CD1c-positive myeloid dendritic cell (primary cell): ENCODE measurements around the gene SEMA3E.
"Not testable (repeated sequence)": the region's sequence is repeated elsewhere in the genome, so short reads cannot be mapped to it uniquely, and the experiment has no call there.

Experiments used
- DNase-seq: peaks from one replicate; pipeline ENCODE4 v3.0.0-alpha.2; 2016; ENCODE audit errors: extremely low spot score

Gene SEMA3E

DNA sequence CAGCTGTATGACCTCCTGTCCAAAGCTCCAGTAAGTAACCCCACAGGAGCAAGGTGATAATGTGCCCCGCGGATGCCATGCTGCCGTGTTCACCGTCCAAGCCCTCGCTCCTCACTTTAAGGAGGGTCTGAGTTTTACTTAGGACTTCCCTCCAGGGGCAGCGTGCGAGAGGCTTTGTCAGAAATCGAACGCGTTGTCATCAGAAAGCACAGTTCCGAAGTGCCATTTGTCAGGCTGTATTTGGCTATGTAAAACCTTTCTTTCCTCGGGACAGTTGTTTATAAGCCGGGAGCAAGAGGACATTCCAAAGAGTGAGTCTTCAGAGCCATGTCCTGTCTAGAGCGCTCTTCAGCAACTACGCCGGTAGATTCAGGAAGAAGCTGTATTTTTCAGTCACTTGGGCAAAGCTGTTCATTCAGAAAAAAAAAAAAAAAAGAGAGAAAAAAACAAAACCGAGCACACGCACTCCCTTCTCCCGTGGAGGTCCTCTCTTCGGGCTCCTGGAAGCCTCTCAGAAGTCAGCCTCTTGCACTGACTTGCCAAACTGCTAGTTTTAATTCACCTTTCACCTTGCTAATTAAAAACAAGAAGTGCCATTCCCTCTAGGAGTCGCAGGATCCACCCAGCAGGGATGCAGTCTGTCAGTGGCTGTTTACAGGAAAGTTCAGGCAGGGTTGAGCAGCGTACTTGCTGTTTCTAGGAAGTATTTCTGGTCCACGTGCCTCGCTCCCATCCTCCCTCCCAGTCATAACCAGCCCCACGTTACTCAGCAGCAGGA lies at the start of gene SEMA3E:
Gene SEMA3E, minus strand, starts transcription at position 676 of the 778 bp plus-strand sequence.
- no peak for DNase-seq

DNA sequence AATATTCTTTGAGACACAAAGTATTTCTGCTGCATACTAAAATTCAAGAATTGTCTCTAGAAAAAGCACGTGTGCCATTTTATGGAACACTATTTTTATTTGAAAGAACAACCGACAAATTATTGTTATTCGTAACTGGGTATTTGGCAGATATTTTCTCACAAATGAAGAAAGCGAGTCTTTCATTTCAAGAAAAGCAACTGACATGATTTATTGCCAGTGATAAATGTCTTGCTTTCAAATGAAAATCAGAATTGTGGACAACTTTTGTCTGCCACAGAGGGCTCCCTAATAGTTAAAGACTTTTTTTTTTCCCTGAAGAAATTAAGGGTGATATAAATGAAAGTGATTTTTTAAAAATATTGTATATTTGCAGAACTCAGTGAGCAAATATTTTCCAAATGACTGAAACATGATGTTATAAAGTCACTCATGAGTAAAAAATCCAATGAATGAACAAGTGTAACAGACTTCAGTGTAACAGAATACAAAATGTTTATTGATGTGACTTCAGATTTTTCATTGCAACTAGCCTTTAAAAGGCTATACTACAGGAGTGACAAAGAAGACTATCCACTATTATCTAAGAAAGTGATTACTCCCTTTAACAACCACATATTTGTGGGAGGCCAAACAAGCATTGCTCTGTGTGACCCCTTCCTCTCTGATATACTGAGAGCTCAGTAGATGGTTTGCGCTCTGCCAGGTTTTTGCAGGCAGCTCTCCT lies 49.0 kb upstream of the SEMA3E start:
- DNase-seq: no peak

DNA sequence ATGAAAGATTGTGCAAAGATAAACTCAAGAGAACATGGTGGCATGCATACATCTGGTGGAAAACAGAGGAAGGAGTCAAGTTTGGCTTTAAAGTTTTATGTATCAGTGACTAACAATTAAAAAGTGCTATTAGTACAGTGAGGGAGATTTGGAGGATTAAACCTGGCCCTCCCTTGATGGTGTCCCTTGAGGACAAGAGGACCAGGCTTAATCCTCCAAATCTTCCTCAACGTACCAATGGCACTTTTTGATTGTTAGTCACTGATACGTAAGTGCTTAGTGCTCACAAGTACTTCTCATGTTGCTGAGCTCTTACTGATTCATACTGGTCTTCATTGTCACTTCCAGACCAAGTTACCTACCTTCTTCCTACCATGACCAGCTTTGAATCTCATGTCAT lies 47.2 kb upstream of the SEMA3E start:
- DNase-seq: no peak

DNA sequence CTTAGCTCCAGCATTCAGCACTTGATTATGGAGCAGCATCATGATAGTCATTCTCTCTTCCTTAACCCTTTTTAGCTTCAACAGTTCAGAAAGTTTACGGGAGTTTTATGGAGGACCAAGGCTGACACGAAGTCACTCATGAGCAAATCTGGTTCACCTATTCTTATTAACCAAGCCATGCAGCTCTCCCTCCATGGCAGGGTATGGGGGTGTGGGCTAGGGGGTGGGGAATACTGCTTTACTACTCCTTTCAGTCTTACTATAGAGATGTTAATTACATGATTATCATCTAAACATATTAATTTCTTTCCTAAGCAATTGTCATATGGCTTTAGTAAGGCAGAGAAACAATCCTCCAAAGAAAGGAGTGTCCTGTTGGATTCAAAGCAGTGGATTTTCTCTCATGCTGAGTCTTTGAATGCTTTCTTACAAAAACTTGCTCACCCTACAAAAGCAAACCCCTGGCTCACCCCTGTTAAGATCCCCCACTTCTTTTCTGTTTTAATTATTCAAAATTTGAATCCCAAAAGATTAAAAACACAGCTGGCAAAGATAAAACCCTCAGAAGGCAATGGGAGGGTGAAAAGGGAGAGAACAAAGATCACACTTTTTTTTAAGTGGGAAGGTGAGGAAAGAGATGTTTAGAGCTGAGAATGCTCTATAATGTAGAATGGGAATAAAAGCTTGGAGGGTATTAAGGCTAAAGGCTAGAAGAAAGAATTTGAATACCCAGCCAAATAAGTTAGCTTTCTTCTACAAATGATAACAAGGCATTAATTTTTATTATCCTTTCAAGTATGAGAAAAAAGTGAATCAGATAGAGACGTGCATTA lies 46.4 kb upstream of the SEMA3E start:
- DNase-seq: no peak

DNA sequence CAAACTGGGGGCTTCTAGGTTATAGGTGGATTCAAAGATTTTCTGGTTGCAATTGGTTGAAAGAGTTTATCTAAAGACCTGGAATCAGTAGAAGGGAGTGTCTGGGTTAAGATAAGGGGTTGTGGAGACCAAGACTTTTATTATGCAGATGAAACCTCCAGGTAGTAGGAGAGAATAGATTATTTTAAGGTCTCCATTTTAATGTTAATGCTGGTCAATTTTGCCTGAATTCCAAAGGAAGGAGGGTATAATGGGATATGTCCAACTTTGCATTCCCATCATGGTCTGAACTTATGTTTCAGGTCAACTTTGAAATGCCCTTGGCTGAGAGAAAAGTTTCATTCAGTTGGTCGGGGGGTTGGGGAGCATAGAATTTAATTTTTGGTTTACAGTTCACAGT lies 44.3 kb upstream of the SEMA3E start:
- DNase-seq: no peak

DNA sequence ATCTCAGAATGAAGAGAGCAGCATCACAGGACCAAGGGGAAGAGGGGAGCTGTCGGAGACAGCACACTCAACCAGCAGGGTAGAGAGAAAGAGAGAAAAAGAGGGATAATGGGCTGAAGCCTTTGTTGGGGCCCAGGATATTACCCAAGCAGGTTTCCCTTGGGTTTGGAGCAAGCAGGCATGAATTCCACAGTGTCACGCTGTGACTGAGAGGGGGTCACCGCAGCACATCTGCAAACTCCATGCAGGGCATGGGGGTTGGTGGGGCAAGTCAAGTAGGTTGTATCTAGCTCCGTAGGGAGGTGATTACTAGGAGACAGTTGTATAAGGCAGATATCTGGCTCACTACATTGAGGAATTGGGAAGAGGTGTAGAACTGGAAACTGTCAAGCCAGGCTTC lies 42.2 kb upstream of the SEMA3E start:
- DNase-seq: no peak

DNA sequence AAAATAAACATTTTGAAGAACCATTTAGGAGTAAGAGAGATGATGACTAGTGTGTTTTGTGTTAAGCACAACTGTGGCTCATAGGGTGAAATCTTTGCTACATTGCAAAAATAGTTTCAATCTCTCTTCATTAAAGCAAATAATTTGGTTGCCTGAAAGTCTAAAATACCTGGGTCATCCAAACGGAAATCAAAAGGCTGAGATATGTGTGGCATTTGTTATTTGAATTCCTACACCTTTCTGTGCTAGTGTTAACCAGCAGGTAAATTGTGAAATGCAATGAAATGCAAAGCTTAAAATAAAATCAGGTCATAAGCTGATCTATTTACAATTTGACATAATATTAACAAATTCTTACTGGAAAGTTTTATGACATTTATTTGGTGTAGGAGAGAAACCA lies 40.9 kb upstream of the SEMA3E start:
- DNase-seq: no peak

DNA sequence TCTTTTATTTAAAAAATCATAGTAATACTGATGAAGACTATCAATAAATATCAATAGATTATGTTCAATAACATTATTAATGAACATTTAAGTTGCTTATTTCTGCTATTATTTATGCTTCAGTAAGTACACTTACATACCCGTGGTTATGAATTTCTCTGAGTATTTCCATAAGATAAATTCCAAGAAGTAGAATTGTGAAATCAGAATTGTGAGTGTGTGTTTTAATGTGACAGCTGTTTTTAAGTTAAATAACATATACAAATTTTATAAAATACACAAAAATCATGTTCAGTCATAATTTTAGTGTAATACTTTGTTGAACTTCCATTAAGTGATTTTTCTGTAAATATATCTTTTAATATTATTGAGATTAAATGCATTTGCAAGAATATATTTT lies 37.5 kb upstream of the SEMA3E start:
- DNase-seq: no peak

DNA sequence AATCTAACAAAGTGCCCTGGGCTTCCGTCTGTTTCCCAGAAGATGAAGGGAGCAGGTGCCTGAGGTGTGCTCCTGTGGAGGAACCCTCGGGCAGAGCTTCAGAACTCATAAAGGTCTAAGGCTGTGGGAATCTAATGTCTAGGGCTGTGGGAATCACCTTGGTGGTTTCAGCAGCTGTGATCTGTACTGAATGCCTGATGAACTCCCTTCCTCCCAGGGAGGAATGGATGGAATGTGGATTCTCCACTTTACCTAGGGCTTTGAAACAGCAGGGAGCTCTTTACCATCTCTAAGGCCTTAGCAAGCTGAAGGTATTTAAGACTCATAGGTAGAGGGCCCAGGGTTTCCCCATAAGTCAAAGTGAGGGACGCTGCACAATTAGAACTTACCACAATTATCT lies 36.0 kb upstream of the SEMA3E start:
- DNase-seq: no peak

DNA sequence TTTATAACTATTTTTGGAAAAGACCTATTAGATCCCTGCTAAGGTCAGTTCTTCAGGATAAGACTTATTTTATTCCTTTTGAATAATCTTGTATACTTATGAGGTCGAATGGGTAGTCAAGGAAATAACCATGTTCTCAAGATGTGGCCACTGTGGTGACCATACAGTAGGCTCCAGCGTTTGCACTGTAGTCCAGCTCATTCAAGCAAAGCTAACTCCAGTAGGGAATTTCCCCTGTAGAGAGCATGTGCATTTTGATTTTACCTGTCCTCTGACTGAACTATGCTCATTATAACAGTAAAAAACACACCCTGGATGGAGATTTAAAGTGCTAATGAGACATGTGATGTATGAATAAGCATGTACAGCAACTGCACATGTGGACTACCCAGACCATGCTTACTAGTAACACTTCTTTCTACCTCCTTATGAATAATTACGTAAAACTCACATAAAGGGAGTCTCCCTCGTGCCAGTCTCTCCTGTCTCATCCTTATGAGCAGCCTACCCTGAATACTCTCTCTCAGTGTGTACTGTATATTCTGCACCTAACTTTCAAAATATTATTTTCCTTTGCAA lies 32.4 kb upstream of the SEMA3E start:
- no peak for DNase-seq

DNA sequence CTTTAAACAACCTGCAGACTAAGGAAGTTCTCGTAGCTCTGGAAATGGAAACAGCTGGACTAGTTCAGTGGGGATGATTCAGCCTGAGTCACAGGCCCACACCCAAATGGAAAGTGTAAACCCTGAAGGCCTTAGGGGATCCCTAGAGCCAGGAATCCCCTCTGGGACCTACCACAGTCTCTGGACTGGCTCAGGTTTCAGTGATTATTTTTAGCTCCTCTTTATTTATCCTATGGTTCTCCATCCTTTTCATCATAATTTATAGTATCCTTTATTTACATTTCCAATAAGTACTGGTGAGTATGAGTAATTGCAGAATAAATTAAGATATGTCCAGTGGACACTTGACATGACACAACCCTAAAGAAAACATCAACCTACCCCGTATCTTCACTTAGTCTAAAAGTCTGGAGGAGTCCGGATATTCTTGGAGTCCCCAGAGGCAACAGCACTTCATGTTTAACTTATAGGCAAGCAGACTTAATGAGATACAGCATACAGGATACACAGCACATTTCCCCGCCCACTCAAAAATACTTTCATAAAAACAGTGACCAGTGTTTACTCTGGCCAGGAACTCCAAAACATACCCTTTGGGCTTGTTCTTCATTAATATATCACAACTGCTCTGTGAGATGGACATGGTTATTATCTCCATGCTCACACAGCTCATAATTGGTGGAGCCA lies 28.4 kb upstream of the SEMA3E start:
- no peak for DNase-seq

DNA sequence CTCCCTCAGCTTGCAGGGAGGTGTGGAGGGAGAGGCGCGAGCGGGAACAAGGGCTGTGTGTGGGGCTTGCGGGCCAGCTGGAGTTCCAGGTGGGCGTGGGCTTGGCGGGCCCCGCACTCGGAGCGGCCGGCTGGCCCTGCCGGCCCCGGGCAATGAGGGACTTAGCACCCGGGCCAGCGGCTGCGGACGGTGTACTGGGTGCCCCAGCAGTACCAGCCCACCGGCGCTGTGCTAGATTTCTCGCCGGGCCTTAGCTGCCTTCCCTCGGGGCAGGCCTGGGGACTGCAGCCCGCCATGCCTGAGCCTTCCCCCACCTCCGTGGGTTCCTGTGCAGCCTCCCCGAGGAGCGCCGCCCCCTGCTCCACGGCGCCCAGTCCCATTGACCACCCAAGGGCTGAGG lies 24.4 kb upstream of the SEMA3E start:
- not testable (repeated sequence) for DNase-seq

DNA sequence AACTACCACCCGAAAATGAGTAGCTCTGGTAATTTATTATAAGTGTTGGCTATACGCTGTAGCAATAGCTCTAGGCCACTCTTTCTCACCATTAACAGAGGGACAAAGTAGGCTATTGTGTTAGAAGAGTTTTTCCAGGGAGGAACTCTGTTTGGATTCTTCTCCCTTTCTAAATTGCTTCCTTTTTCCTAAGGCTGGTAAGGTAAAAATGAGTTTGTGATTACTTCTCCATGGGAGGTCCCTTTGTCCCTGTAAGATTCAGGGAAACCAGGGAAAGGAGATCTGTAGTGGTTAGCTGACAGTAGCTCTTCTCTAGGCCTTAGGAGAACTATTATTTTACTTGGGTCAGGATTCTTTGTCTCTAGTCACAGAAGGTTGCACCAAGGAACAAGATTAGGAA lies 23.2 kb upstream of the SEMA3E start:
- DNase-seq: no peak

DNA sequence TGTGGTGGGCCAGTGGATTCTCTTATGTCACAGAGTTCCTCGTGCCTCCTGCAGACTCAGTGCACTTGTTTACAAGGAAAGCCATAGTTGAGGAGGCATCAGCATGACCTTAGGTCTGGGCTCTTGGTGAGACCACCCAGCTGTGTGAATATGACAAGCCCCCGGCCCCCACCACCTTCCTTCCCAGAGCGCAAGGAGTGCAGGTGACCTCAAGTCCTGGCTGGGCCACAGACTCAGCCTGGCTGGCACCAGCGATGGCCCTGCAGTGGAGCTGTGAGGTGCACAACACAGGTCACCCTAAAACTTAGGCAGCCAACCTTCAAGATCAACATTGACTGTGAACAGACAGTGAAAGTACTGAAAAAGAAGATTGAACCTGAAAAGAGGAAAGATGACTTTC lies 14.2 kb upstream of the SEMA3E start:
- DNase-seq: no peak

DNA sequence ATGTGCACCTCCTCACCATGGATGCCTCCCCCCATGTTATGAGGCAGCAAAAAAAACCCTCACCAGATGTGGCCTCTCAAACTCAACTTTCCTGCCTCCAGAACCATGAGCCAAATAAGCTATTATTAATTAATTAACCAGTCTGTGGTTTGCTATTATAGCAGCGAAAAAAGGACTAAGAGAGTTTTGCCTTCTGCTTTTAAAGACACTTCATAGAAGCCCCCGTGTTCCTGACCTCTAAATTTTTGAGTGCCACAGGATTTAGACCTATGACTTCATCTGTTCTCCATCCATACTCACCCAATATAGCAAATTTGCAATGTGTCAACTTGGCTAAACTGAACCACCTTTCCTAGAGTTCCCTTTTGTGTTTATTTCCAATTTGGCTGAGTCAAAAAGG lies 9.2 kb upstream of the SEMA3E start:
- no peak for DNase-seq

DNA sequence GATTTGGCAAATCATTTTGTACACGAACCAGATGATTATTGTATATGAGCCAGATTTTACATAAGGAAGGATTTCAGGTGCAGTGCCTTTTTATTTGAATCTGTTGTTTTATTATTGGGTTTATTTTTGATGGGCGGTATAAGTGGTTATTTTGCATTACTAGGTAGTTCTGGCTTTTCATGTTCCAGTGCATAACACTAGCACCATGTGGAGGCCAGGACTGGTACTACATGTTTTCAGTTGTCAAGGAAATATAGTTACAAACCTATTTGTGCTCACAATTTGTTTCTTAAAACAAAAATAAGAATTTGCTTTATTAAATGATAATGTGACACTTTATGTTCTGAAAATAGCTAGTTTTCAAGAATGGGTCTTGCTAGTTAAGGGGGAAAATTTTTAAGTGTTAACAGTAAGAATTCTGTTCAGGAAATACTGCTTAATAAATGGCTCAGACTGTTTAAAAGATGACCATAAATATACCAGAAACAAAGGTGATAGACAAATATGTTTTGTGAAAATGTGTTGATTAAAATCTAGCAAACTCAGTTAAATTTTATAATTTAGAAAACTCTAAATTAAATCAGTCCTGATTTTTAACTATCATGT lies 7.1 kb upstream of the SEMA3E start:
- DNase-seq: no peak

DNA sequence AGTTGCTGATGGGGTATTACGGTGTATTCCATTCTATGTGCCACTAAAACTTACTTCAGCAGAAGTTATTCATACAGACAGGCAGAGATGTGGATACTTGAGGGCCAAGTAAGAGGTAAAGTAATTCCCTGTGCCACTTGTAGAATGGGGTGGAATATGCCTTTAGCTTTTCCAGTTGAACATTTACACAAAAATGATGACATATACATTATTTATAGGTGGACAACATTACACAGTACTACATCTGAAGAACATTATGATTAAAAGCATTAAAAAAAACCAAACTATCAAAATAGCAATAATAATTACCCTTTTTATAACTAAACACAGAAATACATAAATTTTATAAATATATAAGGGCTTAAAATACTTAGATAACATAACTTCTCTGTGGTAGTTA lies 3.5 kb upstream of the SEMA3E start:
- DNase-seq: no peak

DNA sequence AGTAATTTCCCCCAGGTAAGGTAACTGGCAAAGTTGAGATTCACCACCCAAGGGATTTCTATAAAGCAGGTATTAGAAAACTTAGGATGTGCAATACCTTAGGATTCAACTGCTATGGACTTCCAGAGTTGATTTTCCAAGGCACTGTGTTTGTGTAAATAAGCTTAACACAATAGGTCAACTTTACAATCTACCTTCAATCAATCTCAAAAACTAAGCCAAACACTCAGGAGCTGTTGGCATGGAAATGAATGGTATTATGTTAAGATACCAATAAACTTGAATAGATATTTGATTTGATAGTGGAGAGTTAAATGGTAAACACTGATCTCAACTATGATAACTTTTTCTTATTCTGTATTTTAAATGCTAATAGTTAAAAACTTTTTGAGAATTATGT lies 762 bp upstream of the SEMA3E start:
- no peak for DNase-seq

DNA sequence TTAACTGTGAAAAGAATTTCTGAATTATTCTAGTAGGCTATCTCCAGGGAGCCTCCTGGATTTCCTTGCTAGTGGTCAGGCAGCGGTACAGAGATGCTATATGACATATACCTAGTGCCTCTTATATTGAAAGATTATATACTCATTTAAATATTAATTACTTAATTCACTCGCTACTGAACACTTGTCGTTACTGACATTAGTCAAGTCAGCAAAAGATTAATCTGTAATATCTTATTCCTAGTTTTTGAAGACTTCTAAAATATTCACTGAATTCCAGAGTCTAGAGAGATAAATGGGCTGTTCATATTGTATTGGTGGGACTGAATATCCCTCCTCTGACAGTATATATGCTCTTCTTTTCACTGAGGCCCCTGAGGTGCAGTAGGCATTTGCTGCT lies 2.9 kb downstream of the SEMA3E start:
- no peak for DNase-seq

DNA sequence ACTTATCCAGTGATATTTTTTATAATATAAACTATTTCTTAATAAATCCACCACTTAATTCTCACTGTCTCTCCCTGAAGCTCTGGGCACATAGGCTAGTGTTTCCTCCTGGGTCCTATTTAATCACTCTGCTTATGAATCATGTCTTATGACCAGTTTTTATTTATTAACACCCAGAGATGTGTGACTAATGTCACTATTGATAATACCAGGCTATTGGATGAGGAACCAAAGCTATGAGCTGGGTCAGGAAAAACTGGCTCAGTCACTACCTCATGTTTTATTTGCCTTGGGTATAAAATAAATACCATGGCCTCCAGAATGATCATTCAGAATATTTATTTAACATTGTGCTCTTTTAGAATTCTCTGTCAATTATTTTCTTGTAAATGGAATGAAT lies 5.2 kb downstream of the SEMA3E start:
- DNase-seq: no peak

DNA sequence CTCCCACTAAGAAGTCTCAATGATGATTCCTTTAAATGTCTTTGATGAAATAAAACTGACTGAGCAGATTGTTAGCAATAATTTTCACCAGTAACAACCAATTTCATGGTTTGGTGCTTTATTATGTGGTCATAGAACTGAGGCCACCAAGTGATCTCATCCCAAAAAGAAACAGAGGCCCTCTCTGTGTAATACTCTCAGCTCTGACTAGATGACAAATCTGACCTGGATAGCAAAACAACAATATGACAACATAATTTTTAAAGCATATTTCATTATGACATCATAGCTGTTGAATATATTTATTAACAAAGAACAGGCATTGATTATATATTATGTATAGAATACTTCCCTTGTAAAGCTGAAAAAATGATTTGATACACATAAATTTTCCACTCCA lies 5.9 kb downstream of the SEMA3E start:
- DNase-seq: no peak
